HG03108 (cell line): ENCODE results near the gene C1orf174.
"Not testable (repeated sequence)": the region's sequence is repeated elsewhere in the genome, so short reads cannot be mapped to it uniquely, and the experiment has no call there.

Experiments
- ATAC-seq: cut with Tn5 transposase; IDR thresholded peaks from one replicate; pipeline ENCODE4 v1.9.1; 2021; ENCODE audit warnings: moderate library complexity; ENCODE audit not compliant: unreplicated experiment

C1orf174 gene

DNA sequence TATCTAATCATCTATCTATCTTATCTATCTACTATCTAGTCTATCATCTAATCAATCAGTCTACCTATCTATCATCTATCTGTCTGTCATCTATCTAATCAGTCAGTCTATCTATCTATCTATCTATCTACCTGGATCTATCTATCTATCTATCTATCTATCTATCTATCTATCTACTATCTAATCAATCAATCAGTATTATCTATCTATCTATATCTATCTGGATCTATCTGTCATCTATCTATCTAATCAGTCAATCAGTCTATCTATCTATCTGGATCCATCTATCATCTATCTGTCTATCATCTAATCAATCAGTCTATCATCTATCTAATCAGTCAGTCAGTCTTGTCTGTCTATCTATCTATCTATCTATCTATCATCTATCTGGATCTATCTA lies 26.9 kb upstream of the C1orf174 start:
- no peak for ATAC-seq

GRCh38 chr1:3925762-3926161 lies 25.7 kb upstream of the C1orf174 start:
- ATAC-seq, result no peak

DNA sequence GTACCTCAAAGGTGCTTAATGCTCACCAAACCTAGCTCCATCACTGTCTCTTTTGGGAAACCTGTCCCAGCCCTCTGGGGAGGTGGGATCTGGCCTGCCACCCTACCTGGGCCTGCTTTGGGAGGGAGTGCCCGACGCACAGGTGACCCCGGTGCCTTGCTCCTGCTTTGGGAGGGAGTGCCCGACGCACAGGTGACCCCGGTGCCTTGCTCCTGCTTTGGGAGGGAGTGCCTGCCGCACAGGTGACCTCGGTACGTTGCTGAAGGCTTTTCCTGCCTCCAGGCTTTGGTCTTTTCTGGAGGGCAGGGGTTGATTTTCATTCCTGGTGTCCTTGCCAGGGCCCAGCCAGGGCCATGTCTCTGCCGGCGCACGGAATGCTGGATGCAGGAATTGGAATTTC lies 25.2 kb upstream of the C1orf174 start:
- ATAC-seq, result no peak

DNA sequence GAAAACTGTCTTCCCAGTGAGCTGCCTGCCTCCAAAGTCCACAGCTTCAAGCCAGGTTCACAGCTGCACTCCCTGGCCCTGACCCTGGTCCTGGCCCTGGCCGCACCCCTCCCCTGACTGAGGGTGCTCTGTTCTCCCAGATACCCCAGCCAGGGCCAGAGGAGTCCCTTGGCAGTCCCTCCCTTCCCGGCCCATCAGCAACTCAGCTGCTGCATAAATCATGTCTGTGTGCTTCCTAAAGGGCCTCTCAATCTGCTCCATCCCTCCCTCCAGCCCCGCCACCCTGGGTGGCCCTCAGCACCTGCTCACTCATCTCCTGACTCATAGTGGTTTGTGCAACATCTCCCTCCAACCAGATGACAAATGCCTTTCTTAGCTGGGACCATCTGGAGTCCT lies 24.8 kb upstream of the C1orf174 start:
- ATAC-seq, result no peak

DNA sequence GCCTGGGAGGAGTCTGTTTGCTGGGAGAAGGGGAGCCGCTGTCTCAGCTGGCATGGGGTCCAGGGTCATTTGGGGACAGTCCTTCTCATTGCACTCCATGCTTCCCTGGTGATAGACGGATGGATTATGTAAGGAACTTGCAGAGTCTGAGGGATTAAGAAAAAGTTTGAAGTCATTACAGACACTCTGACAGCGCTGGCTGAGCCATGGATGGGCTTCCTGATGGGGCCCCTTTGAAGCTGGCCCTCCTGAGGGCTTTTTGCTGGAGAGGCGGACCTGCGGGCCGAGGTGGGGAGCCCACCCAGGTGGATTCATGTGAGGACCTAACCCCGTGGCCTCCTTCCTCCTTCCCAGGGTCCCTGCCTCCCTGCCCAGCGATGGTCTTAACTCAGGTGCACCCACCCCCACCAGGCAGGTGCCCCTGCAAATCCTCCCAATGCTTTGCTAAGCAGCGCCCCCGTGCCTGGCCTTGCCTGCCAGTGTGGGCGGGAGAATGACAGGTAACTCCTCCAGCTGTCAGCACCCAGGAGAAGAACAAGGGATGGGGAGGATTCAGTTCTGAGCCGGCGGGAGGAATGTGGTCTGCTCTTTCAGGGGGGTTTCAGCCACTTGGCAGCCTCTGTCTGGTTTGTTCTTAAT lies 24.2 kb upstream of the C1orf174 start:
- no peak for ATAC-seq

DNA sequence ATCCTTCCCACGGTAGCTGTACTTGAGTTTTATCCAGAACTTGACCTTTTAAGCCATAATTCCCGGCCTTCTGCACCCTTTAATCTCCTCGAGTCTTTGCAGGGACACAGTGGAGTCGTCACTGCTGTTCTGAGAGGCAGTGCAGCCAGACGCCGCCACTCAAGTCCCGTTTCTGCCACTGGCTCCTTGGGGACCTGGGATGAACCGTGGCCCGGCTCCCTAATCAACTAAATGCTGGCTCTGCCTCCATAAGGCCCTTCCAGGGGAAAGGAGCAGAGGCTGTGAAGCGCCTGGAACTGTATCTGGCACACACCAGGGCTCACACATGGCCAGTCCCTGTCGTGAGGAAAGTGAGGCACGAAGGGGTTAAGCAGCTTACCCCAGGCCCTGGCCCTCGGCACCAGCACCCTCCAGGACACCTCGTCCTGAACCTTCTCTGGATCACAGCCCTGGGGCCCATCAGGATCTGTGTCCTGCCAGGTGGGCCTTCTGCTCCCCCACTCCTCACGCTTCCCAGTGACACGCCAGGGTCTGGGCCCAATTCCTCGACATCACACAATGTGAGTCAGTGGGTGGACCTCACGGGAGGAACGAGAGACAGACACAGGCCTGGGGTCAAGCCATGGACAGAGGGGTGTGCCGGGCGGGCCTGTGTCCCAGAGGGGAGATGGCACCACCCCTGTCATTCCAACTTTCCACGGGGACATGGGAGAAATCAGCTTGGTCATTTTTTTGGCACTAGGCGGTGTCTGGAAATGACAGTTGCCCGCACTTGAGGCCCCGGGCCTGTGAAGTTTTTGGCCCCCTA lies 23.5 kb upstream of the C1orf174 start:
- no peak for ATAC-seq

DNA sequence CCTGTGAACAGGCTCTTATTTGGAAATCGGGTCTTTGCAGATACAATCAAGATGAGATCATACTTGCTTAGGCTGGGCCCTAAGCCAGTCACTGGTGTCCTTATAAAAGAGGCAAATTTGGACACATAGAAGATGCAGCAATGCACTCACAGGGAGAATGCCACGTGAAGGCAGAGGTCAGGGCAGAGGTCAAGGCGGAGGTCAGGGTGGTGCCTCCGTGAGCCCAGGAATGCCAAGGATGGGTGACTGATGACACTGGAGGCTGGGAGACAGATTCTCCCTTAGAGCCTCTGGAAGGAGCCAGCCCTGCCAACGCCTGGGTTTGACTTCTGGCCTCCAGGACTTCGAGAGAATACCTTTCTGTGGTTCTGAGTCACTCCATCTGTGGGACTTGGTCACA lies 22.8 kb upstream of the C1orf174 start:
- ATAC-seq, result no peak

GRCh38 chr1:3922201-3922725 lies 22.2 kb upstream of the C1orf174 start:
- ATAC-seq, result no peak

GRCh38 chr1:3921765-3922164 lies 21.7 kb upstream of the C1orf174 start:
- no peak for ATAC-seq

- no peak for ATAC-seq
Measured at GRCh38 chr1:3919706-3920105, 19.6 kb upstream of the C1orf174 start.

- ATAC-seq, result no peak
Measured at GRCh38 chr1:3918966-3919611, 19.0 kb upstream of the C1orf174 start.

- ATAC-seq, result not testable (repeated sequence)
Measured at GRCh38 chr1:3918359-3918758, 18.3 kb upstream of the C1orf174 start.

DNA sequence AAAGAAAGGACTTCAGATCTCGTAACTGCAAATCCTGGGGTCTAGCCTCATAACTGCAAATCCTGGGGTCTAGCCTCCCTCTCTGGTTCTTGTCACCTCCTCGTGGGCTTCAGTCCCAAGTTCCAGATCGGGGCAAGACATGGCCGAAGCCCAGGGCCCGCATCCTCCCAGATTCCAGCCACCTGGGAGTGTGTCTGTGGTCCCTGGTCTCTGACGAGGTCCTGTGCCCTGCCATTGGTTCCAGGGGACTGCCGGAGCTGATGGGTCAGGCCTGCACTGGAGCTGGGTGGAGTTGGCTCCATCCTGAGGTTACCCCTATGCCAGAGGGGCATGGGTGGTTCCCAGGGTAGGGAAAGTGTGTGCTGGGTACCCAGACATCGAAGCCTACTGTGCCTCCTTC lies 17.7 kb upstream of the C1orf174 start:
- ATAC-seq, result no peak

DNA sequence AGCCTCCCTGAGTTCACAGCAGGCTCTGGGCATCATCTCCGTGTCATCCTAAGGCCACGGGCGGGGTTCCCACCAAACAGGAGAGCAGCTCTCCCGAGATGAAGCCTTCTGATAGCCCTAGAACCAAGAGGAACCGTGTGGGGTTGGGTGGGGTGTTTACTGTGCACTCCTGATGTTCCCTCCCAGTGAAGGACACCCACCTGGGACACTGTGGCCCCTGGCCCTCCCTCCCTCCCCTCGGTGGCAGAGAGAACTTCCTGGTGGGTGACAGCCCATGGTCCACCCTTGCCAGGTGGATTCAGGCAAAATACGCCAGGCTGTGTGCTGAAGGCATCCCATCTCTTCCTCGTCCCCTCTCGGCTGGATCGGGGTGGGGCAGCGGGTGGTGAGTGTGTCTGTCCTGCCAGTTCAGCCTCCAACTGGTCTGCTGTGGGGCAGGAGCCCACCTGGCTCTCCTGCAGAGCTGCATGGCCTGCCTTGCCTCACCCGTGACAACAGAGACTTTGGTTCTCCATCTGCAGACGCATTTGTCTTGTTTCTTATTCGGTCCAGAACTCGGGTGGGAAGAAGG lies 15.6 kb upstream of the C1orf174 start:
- ATAC-seq, result no peak

GRCh38 chr1:3914911-3915310 lies 14.8 kb upstream of the C1orf174 start:
- no peak for ATAC-seq

DNA sequence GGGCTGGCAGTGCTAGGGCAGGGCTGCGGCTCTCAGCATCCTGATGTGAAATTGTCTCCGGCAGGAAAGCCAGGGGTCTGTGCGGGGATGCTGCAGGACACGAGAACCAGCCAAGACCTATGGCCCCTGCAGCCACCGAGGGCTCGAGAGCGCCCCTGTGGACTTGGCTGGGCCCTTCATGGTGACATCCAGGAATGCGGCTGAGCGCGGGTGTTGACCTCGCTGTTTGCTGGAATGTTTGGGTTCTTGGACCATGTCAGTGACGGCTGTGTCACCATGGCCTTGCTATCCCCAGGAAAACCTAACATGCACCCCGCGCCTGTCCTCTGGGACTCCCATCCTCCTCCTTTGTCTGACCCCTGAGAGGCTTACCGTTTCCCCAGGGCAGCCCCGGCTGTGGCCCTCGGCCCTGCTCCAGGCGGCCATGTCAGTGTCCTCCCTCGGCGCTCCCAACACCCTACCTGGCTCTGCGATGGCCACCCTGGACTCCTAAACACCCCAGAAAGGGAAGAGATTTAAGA lies 14.3 kb upstream of the C1orf174 start:
- ATAC-seq, result no peak

DNA sequence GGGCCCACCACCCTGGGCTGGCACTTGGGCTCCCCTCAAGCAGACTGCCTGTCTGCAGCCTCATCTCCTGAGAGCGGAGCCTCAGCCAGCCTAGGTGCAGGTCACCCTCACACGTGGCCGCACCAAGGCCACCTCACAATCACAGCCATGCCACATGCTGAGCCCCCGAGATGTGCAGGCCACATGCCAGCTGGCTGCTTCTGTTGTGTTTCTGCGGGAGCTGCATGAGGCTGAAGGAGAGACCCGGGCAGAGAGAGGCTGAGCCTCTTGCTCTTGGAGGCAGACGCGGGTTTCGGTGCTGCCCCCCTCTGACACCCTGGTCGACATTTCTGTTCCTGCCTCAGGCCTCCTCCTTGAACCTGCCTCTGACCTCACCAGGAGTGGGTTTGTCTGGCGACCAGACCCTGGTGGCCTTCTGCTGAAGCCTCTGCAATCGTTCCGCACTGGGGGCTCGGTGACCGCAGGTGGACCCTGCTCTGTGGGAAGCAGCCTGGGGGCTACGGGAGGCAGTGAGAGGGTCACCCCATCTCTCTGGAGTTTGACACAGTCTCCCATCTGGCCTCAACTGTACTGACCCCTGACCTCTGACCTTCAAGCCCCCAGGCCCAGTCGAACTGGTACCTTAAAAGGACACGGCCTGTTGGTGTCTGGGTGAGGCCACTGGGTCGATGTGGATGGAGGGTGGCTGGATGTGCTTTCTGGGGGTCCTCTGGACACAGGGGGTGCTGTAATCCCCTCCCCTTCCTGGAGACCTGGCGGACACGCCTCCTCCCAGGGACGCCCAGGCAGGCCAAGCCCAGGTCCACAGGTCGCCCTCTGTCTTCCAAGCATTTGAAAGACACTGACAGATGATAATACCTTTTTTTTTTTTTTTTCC lies 13.0 kb upstream of the C1orf174 start:
- ATAC-seq, result no peak

GRCh38 chr1:3911981-3912808 lies 12.1 kb upstream of the C1orf174 start:
- no peak for ATAC-seq
